C1 segment of cervical spinal cord (tissue), 14 donors: ENCODE data around the gene CFAP68.
"Not testable (repeated sequence)": the region's sequence is repeated elsewhere in the genome, so short reads cannot be mapped to it uniquely, and the experiment has no call there.

ENCODE experiments used
- DNase-seq, 14 donors: peaks; one replicate each; lab custom pipeline; 2025; lab: John Stamatoyannopoulos, UW

CFAP68 gene

GRCh38 chr11:111917312-111917711, 38.0 kb downstream of the CFAP68 start:
- DNase-seq = no peak

GRCh38 chr11:111917788-111918187, 38.4 kb downstream of the CFAP68 start:
- no peak for DNase-seq

- DNase-seq = peak in 2 of 14 donors; percentile 12 to 14
Observed at GRCh38 chr11:111918390-111919256, 39.3 kb downstream of the CFAP68 start, which contains the start of gene C11orf52. TSS of gene C11orf52 (plus strand) at chr11:111918913. CDS start at chr11:111918973, 60 bp downstream.

GRCh38 chr11:111920908-111921307, 41.6 kb downstream of the CFAP68 start:
- no peak for DNase-seq

- DNase-seq = no peak
Observed at GRCh38 chr11:111921541-111922230, 42.3 kb downstream of the CFAP68 start.

GRCh38 chr11:111922803-111923202, 43.5 kb downstream of the CFAP68 start:
- no peak for DNase-seq

- DNase-seq = no peak
Observed at GRCh38 chr11:111923351-111923788, 44.0 kb downstream of the CFAP68 start.

- DNase-seq = no peak
Observed at GRCh38 chr11:111923951-111924350, 44.6 kb downstream of the CFAP68 start.

- no peak for DNase-seq
Observed at GRCh38 chr11:111925953-111926352, 46.6 kb downstream of the CFAP68 start.

- peak; percentile 83 to 100 (median 98) for DNase-seq
Observed at GRCh38 chr11:111926505-111927391, 47.4 kb downstream of the CFAP68 start.

GRCh38 chr11:111930472-111930871, 51.1 kb downstream of the CFAP68 start:
- DNase-seq = no peak

GRCh38 chr11:111932611-111932950, 53.2 kb downstream of the CFAP68 start:
- DNase-seq = no peak

GRCh38 chr11:111933176-111933575, 53.8 kb downstream of the CFAP68 start:
- DNase-seq = not testable (repeated sequence)

- DNase-seq = no peak
Observed at GRCh38 chr11:111933872-111934271, 54.5 kb downstream of the CFAP68 start.

GRCh38 chr11:111934306-111934705, 55.0 kb downstream of the CFAP68 start:
- DNase-seq = peak in 1 of 14 donors; percentile 56
